GM18867 (cell line): ENCODE data around the gene NEDD4L.
A peak's percentile ranks its signal among the peaks of the same experiment; 100 is the strongest.
"Not testable (repeated sequence)": the region's sequence is repeated elsewhere in the genome, so short reads cannot be mapped to it uniquely, and the experiment has no call there.

Experiments used
- ATAC-seq: cut with Tn5 transposase; IDR thresholded peaks from one replicate; pipeline ENCODE4 v1.9.1; 2021; ENCODE audit warnings: mild to moderate bottlenecking, moderate library complexity; ENCODE audit not compliant: unreplicated experiment

Gene NEDD4L

DNA sequence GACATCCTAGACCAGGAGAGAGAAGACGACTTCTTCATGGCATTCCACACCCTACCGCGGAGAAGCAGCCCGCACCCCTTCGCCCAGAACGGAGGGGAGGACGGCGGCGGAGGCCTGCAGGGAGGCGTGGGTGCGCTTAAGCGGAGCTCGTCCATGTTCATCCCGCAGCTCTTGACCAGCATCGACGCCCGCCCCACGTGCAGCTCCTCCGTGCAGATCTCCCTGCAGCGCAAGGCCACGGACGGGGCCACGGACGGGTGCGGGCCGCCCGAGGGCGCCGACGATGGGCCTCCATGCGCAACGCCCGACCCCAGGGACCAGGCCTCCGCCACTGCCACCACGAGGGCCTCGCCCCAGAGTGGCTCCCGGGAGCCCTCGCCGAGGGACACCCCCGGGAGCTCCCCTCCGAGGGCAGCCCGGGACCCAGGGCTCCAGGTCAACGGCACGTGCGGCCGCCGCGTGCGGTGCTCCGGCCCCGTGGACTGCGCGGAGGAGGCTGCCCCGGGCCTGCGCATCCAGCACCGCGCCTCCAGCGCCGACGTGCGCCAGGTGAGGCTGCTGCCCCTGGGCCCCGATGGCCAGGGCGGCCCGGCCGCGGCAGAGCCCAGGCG, 211.8 kb downstream of the NEDD4L start:
- ATAC-seq = no peak

DNA sequence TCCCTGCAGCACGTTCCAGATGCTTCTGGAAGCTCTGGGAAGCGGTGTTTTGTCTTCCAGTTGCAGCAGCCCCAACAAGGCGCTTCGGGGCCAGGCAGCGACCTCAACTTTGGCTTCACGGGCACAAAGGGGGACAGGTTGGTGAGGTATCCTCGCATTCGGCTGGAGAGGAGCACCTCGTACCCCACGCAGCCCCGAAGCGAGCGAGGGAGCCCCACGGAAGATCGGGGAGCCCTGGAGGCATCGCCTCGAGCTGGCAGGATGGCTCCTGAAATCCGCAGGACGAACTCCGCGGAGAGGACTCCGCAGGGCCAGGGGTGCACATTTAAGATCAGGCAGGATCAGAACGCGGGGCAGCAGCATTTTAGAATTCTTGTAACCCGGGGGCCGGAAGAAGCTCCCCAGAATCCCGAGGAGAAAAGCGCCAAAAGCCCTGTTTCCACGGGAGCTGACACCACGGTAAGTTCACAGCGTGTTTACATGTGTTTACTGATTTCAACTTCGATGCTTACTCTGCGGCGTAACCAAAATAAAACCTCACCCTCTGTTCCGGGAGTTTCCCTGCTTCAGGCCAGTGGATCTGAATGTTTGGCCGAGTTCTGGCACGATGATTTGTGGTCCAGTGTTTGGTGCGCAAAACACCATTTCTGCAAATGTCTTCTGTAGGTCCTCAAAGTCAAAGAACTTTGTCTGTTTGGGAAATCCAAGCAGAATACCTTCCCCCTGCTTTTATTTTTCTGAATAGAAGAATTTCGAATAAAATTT, 212.5 kb downstream of the NEDD4L start:
- ATAC-seq = no peak

DNA sequence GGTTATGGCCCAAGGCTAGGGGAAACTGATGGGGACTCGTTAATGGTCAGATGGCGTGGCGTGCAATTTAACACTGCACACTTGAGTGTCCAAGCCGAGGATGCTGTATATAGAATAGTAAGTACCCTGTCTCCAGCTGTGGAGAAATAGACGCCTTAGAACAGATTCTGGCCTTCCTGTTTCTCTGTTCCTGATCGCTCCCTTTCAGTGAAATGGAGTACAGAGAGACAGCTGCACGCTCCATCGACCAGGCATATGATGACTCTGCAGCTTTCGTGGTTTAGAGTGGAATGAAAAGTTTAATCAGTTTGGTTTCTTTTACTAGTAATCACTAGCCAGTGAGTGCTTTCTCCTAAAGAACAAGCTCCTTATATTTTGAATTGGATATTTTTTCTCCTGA, 213.4 kb downstream of the NEDD4L start:
- ATAC-seq = peak; percentile 73

DNA sequence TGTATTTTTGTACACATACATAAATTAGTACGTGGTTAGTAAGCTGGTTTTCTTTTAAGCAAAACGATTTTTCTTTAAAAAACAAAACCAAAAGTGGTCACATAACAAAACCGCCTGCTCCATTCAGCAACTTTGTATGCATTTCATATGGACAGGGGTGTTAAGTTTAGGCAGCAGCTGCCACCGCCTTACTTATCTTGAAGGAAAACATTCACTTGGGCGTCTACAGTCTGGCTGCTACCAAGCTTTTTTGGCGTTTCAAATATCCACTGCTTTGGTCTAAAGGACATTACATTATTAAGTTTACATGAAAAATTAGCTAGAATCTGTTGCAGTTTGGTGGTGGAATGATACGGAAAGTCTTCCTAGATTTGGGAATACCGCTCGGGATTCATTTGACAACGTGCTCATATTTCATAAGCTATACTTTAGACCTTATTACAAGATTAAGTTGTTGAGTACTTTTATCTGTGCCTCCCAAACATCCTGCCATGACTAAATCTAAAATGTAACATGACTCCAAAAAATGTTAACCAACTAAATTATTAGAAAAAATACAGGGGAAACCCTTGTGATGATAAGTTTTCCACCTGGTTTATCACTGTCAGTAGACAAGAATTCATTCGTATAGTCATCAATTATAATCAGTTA, 214.8 kb downstream of the NEDD4L start:
- ATAC-seq = no peak

DNA sequence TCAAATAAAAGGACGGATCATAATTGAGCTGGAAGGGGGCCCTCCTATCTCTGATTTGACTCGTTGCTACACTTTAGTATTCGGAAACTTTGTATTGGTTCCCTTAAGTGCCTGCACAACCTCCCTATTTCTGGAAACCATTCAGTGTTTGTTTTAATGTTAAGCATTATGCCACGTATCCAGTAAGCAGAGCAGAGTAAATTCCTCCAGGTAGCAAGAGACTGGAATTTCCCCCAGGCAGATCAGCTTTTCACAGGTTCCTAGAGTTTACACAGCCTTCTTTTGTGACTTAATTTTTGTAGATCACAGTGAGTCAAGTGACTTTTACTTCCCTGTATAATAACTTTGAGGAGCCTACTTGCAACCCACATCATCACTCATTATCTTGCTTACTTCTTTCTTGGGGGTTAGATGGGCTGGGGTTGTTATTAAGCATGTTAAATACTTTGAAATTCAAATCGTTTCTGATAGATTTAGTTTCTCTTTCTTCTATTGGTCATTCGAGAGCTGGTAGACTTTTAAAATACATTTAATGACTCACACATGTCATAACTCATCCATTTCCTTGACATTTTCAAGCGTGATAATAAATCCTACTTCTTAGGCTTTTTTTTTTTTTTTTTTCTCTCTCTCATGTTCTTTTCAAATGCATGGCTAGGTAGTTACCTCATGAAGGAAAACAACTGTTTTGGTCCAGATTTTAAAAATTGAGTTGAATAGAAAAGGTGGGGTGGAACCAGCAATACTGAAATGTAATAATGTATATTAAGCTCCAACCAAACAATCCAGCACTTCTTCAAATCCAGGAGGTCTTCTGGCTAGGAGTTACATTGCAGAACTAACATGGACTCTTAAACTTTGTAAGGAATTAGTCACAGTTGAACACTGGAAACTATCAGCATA, 219.3 kb downstream of the NEDD4L start:
- ATAC-seq = no peak

DNA sequence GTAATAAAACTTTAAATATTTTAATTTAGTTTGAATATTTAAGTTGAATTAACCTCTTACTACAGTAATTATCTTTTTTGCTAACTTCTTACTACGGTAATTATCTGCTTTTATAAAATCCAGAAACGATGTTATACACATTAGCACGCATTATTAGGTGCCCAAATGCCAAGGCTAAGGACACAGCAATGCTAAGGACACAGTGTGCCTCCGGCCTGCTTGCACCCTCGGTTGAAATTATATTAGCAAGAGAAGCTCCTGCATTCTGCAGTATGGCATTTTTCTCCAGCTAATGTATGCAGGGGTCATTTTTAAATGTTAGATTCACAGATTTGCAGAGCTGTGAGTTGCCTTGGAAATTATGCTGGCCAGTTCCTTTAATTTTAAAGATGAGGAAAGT, 220.0 kb downstream of the NEDD4L start:
- no peak for ATAC-seq

DNA sequence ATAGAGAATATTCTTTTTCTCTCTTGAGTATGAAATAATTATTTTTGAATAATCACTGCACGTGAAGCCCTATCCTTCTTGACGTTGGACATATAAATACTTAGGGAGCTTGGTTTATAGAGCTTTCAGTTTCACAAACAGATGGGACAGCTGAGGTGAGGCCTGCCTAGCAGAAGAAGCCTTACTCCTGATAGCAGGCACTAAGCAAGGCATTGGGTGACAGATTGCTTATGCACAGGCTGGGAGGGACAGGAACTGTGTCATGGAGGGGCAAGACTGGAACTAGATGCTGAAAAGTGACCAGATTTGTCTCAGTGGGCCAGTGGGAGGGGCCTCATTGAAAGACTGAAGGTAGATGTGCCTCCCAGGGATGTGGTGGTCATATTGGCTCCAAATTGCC, 220.8 kb downstream of the NEDD4L start:
- ATAC-seq = no peak

DNA sequence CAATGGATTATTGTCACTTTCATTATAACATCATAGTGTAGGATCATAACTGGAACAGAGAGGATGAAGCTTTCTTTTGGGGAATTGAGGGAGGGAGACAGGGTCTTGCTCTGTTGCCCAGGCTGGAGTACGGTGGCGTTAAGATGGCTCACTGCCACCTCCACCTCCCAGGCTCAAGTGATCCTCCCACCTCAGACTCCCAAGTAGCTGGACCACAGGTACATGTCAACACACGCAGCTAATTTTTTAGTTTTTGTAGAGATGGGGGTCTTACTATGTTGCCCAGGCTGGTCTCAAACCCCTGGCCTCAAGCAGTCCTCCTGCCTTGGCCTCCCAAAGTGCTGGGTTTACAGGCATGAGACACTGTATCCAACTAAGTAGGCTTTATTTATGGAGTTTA, 221.5 kb downstream of the NEDD4L start:
- ATAC-seq = not testable (repeated sequence)

DNA sequence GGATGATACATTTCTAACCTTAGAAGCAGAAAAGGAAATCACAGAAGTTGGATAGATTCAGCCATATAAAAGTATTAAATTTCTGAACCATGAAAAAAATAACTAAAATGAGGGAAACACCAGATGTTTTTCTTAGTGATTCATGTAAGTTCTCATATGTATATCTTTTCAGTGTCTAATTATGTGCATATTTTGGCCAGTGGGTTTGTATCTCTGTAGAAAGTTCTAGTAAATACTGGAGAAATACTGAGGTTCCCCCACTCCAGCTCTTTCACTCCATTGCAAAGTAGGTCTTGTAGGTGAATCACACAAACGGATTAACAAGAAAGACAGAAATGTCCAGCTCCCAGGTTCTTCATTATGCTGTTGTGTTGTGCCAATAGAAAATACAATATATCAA, 222.3 kb downstream of the NEDD4L start:
- no peak for ATAC-seq

DNA sequence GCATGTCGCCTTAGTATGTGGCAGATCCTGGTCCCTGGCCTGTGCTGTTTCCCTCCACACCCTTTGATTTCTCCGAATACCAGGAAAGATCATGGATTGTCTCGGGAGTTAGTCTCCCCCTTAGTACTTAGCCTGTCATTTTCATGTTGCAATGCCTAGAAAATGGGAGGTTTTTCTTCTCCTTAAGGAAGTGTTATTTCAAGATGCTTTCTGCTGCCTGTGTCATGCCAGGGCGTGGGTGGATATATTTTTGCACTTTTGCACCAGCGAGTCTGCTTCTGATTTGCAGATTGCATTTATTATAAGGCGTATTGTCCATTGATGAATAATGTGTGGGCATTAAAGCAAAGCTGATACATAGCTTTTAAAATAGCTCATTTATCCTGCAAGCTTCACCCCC, 223.5 kb downstream of the NEDD4L start:
- ATAC-seq = no peak

DNA sequence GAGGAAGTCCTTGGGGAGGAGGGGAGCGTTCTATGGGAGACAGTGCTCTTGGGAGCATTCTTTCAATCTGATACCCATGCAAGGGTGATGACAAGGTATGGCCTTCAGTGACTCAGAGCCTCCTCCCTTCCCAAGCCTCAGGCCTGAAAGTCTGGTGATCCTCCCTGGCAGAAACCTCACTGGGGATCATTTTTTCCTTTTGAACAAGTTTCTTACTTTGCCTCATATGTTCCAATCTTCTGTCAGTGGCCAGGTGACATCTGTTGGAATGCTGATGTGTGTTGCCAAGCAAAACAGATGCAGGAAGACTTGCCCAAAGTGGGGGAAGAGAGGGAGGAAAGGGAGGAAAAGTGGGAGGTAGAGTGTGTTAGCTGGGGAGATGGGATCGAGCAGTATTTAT, 224.8 kb downstream of the NEDD4L start:
- ATAC-seq = no peak

DNA sequence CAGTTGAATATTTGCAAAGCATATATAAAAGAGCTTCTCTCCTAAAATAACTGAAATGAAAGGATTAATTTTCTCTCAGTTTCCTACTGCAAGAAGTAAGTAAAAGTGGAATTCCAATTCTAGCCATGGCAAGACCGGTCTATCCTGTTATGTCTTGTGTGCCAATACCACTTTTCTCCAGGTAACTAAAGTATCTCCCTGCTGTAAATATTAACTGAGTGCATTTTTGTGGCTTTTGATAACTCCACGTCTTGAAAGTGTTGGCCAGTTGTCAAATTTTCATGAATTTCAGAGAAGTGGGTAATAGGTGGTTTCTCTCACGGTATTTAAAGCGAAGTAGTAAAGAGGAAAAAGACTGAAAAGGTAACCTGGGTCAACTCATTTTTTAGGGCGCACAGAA, 225.9 kb downstream of the NEDD4L start:
- no peak for ATAC-seq

DNA sequence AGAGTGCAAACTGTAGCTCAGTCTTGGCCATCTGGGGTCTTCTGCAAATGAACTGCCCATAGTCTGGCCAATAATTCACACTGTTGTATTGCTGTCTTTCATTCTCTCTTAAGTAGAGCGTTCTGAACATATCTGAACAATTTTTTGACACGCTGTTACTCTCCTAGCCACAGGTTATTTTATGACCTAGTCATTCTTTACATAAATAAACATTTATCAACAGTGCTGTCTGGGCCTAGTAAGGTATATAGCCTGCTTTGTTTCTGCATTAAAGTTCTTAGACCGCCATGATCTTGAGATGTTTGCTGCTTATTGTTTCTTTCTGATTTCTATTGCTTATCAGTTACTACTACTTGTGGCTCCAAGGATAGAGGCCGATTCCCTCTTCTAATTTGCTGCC, 226.4 kb downstream of the NEDD4L start:
- no peak for ATAC-seq

DNA sequence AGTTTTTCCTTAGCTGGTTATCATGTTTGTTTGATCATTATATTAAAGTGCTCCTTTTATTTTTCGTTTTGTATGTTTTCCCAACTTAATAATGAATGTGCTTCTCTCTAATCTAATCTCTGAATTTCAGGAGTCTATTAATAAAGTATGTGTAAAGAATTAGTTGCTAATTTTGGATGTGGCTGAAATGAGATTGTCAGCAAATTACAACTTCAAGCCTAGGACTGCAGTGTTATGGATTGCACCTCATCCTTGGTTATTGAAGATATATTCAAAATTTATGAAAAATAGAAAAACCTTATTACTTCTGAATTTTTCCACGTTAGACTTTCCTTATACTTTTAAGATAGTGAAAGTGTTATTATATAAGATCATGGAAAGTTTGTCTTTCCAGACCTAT, 227.7 kb downstream of the NEDD4L start:
- no peak for ATAC-seq

DNA sequence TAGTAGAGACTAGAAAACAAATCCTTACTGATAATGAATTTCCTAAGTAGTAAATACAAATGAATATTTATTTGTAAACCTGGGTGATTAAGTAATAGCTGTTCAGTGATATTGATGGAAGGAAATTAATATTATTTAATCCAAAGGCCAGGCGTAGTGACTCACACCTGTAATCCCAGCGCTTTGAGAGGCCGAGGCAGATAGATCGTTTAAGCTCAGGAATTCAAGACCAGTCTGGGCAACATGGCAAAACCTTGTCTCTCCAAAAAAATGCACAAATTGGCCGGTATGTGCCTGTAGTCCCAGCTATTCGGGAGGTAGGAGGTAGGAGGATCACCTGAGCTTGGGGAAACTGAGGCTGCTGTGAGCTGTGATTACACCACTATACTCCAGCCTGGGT, 228.2 kb downstream of the NEDD4L start:
- no peak for ATAC-seq

DNA sequence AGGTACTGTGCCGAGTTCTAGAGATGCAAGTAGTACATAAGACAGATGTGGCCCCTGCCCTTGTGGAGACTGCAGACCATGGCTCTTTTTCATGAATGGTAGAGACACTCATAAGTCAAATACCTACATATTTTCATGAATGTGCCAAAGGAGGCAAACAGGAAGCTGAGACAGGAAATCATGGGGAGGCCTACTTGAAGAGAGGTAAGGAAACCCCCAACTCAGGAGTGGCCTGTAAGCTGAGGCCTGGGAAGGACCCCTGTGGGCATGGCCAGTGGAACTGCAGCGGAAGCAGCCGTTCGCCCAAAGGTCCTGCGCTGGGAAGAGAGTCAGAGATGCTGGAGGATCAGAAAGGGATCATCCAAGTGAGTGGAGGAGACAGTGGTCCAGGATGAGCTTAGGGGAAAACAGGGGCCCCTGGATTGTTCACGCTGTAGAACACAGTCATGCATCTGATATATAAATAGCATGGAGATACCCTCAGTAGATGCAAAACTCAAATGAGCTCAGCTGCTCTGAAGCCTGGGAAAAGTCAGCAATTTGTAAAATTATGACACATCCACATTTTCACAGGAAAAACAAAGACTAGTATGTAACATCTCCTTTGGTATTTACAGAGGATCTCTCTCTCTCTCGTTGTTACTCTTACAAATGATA, 228.9 kb downstream of the NEDD4L start:
- ATAC-seq = no peak

DNA sequence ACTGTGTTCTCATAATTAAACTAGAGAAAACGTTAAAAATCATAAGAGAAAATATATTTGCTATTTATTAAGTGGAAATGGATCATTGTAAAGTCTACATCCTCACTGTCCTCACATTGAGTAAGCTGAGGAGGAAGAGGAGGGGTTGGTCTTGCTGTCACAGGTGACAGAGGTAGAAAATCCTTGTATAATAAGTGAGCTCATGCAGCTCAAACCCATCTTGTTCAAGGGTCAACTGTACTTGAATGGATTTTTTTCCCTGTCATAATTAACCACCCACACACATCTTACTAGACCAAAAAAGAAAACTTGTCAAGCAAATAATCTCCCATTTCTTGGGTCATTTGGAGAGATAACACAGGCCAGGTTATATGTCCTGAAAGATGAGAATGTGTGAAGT, 231.2 kb downstream of the NEDD4L start:
- no peak for ATAC-seq

DNA sequence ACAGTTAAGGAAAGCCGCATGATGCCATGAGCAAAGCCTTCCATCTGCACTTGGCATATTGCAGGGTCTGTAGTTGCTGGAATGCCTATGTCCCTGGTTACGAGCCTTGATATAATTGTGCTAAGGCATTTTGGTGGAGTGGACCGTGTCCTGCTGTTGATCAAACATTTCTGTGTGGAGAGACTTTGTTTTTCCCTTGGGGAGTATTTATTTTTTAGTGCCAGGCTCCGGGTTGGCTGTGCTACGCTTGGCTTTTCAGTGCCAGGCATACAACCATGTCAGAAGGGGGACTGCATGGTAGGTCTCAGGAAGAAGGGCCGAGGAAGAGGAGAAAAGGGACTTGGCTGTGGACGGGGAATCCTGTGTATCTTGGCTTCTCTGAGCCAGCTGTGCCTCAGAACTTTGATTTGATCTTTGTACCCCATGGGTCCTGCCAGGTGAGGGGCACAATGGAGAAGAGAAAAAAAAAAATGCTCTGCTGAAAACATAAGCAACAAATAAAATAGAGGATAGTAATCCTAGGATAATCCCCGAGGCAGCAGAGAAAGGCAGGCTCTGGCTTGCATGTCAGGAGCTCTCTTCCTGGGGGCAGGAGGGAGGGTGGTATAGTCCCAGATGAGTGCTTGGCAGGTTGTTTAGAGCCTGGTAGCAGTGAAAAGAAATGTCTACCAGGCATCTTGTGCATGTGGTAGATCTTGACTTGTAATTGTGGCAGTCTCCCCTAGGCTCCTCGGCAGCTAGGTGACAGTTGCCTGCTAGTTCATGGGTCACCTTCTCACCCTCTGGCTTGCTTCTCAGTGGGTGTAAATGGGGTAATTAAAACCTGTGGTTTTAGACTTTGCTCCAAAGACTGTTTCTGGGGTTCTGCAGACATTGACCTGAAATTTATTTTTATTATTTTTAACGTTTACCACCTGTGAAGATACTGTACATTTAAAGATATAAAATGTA, 233.0 kb downstream of the NEDD4L start:
- no peak for ATAC-seq

DNA sequence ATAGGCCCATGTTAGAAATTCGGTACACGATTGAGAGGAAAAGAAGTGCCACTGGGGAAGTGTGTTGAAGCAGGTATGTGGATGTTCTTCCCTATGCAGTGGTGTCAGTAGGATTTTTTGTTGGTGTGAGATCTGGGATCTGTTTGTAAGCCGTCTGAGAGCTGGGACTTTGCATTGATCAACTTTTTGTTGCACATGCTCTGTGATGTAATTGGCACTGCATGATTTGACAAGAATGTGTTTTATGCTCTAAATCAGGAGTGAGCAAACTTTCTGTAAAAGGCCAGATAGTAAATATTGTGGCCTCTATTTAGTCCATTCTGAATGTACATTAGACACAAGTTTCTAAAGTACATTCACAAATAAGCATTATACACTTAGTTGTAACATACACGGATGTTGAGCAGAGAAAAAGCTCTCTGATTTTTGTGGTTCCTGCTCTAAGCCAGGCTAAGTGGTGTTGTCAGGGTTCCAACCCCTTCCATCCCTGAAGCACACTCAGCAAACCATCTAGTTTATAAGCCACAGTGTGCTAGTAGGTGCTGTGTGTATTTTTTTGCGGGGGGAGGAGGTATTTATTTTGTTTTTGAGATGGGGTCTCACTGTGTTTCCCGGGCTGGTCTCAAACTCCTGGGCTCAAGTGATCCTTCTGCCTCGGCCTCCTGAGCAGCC, 235.6 kb downstream of the NEDD4L start:
- no peak for ATAC-seq
